Right lobe of liver (tissue), 6 donors: ENCODE results near the gene ISX. TPM values are rescaled to one million over a fixed set of nuclear protein-coding genes. Genes with fewer than 3 reads are reported as not detected.

ENCODE experiments used
- ATAC-seq, 4 donors: fragments of 200-7000 bp; cut with Tn5 transposase; one replicate each; pipeline ENCODE4 v1.9.1; 2020; ENCODE audit warnings: mild to moderate bottlenecking in 4 of 4, moderate library complexity in 4 of 4
- DNase-seq, 3 donors: peaks; one replicate each; pipeline ENCODE4 v3.0.0-alpha.2; 2020
- H3K27ac ChIP-seq, 3 donors: fragments of 200-600 bp; one replicate each; pipeline ENCODE4 v1.8.0; 2022
- H3K27me3 ChIP-seq, 2 donors: fragments of 200-600 bp; one replicate each; pipeline ENCODE4 v1.8.0; 2022
- H3K36me3 ChIP-seq, 4 donors: fragments of 200-600 bp; sonication (generic) in 1 of 4; one replicate each; pipeline versions ENCODE4 v1.5.1 to v1.8.0; 2017 to 2022; ENCODE audit warnings: control low read depth in 1 of 4
- H3K4me1 ChIP-seq, 4 donors: fragments of 200-600 bp; sonication (generic) in 1 of 4; one replicate each; pipeline versions ENCODE4 v1.5.1 to v1.8.0; 2017 to 2022; ENCODE audit warnings: control low read depth in 1 of 4
- H3K4me3 ChIP-seq, 3 donors: fragments of 200-600 bp; one replicate each; pipeline ENCODE4 v1.8.0; 2022
- H3K9me3 ChIP-seq, 4 donors: fragments of 200-600 bp; sonication (generic) in 1 of 4; one replicate each; pipeline versions ENCODE4 v1.5.1 to v1.8.0; 2017 to 2022; ENCODE audit warnings: control low read depth in 1 of 4
- POLR2A ChIP-seq: fragments of 450-650 bp; IDR thresholded peaks from one replicate; pipeline ENCODE4 v1.6.1; 2017; ENCODE audit warnings: antibody characterized with exemption, mild to moderate bottlenecking
- WGBS: methylation state at CpG from one replicate; pipeline ENCODE4 v1.1.6; 2018; ENCODE audit warnings: low coverage, low lambda C conversion rate; ENCODE audit not compliant: insufficient coverage; ENCODE audit errors: missing lambda C conversion rate; 5-methylcytosine and 5-hydroxymethylcytosine counted together
- intact Hi-C, 2 donors: fragments of 100-400 bp; cut with DNase I; formaldehyde crosslinking; loops; one replicate each; pipeline versions ENCODE4 v1.11.2 to v1.14.1; 2022
- total RNA-seq, 6 experiments: library from RNA; depleted of rRNA in 2 of 6; stranded (reverse); fragments of >200 nt in 2 of 6; fragmentation: NEBNext Ultra II Directional in 3 of 6; extraction: Animal tissue kit (Norgen Biotek cat#: 25700) in 3 of 6; gene quantifications; one replicate each; pipeline versions ENCODE4 v1.1.0 to v1.2.4, GENCODE V29; 2016 to 2023
- TF ChIP-seq, protein P1 (sequence below), 4 donors: fragments of 200-600 bp in 3 of 4; fragments of 450-650 bp in 1 of 4; IDR thresholded peaks; one replicate each; pipeline versions ENCODE4 v1.5.1 to v1.8.0; 2016 to 2022; ENCODE audit warnings: antibody characterized with exemption in 4 of 4, mild to moderate bottlenecking in 2 of 4
- donor health status: DM: no; HTN: yes; CAD: no.
- donor health status: DM: no; HTN: no; CAD: no.
- donor health status: DM: no; HTN: no; CAD: no.
- donor health status: DM: no; HTN: yes; CAD: no.
- donor health status: DM: no; HTN: yes; CAD: no.

Gene ISX
- total RNA-seq, 6 experiments from 2014 or later = not detected

DNA sequence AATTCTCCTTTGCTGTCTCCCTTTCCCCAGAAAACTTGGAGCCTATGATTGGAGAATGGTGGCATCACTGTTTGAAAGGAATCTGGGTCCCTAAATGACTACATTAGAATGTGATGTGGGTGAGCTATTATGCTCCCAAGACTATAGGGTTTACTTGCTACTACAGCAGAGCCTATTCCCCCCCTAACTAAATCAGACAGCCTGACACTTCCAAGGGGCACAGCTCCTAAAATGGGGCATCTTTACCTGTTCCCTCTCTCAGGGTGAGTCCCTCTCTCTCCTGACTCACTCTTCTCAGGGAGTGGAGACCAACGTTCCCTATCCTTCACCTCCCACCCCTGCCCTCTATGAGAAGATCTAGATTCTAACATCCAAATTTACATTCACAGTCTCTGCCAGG, 775 bp upstream of the ISX start:
- H3K27ac ChIP-seq = no peak overlapping the region
- H3K36me3 ChIP-seq = no peaks in the 10 kb centered on the region
- TF ChIP-seq POLR2A = no peak
- TF ChIP-seq, protein P1, sequence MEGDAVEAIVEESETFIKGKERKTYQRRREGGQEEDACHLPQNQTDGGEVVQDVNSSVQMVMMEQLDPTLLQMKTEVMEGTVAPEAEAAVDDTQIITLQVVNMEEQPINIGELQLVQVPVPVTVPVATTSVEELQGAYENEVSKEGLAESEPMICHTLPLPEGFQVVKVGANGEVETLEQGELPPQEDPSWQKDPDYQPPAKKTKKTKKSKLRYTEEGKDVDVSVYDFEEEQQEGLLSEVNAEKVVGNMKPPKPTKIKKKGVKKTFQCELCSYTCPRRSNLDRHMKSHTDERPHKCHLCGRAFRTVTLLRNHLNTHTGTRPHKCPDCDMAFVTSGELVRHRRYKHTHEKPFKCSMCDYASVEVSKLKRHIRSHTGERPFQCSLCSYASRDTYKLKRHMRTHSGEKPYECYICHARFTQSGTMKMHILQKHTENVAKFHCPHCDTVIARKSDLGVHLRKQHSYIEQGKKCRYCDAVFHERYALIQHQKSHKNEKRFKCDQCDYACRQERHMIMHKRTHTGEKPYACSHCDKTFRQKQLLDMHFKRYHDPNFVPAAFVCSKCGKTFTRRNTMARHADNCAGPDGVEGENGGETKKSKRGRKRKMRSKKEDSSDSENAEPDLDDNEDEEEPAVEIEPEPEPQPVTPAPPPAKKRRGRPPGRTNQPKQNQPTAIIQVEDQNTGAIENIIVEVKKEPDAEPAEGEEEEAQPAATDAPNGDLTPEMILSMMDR (IDR thresholded peaks at IDR 0.05) = no peak
- H3K27me3 ChIP-seq = no peaks in the 10 kb centered on the region
- WGBS = no CpG with 5 or more reads among the region's 1 CpG
- DNase-seq = no peak
- no peak overlapping the region for H3K4me3 ChIP-seq
- no peaks in the 10 kb centered on the region for H3K4me1 ChIP-seq
- H3K9me3 ChIP-seq = no peaks in the 10 kb centered on the region
- intact Hi-C loops = no loop called here
- ATAC-seq = no peak

DNA sequence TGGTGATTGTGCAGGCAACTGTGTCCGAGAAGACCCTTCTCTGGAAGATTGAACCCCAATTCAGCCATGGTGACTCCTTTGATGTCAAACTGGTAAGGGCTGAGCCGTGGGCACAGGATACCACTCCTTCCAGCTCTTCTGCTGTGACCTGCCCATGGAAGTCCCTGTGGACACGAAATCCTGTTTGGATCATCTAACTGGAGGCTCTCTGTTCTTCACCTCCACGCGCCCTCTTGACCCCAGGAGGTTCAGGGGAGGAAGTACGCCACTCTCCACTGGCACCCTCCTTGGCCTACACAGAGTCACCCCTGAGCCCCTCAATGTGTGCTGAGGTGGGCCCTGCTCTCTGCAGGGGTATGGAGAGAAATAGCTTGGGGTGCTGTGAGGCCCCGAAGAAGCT, 810 bp downstream of the ISX start:
- no peak overlapping the region for H3K27ac ChIP-seq
- no peaks in the 10 kb centered on the region for H3K36me3 ChIP-seq
- TF ChIP-seq, protein P1 (IDR thresholded peaks at IDR 0.05) = no peak
- TF ChIP-seq POLR2A = no peak
- intact Hi-C loops = no loop called here
- no peaks in the 10 kb centered on the region for H3K27me3 ChIP-seq
- ATAC-seq (no peak), DNase-seq (no peak)
- H3K4me3 ChIP-seq = no peak overlapping the region
- 61% methylated on average over 3 of the region's 7 CpGs for WGBS
- no peaks in the 10 kb centered on the region for H3K9me3 ChIP-seq
- no peaks in the 10 kb centered on the region for H3K4me1 ChIP-seq

DNA sequence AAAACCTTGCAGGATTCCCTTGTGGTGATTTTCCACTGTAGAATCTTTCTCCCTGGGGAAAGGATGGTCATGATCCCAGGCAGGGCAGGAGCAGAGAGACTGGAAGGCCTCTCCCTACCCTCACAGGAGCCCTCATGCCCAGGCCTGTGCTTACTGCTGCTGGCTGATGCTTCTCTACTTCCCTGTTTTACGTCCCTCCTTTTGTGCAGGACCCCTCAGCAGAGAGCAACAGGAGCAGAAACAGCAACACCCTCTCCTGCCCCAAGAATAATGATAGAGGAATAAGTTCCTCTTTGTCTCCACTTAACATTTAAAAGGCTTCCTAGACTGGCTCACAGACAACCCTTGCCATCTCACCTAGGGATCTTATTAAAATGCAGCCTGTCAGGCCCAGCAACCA, 3.6 kb downstream of the ISX start:
- no peak overlapping the region for H3K27ac ChIP-seq
- no peak overlapping the region for H3K4me3 ChIP-seq
- H3K36me3 ChIP-seq = no peaks in the 10 kb centered on the region
- no CpG with 5 or more reads among the region's 1 CpG for WGBS
- H3K27me3 ChIP-seq = no peaks in the 10 kb centered on the region
- no peaks in the 10 kb centered on the region for H3K9me3 ChIP-seq
- intact Hi-C loops = no loop called here
- DNase-seq = no peak
- H3K4me1 ChIP-seq = no peaks in the 10 kb centered on the region
- TF ChIP-seq, protein P1 (IDR thresholded peaks at IDR 0.05) = no peak
- TF ChIP-seq POLR2A = no peak
- ATAC-seq = no peak

DNA sequence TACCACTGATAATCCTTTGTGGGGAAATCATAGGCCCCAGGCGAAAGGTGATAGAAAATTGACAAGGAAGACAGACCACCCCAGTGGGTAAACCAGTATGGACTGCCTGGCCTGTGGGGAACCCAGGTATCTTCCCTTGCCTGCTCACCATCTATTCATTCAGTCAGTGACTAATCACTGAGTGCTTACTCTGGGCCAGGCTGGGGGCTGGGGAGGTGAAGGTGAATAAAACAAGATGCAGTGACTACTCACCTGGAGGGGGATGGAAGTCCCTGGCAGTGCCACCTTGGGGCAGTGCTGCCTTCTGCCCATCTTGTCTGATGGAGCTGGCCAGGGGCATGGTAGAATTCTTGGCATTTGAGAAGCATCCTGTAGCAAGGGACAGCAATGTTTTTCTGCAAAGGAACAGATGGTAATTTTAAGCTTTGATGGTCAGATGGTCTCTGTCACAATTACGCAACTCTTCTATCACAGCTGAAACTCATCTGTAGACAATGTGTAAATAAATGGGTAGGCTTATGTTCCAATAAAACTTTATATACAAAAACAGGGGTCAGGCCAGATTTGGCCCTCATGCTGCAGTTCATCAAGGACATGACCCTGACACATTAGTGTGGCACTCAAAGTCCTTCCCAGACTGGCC, 4.6 kb downstream of the ISX start:
- H3K36me3 ChIP-seq = no peaks in the 10 kb centered on the region

More for the DNA sequence above, 4.6 kb downstream of the ISX start:
- no peak for DNase-seq
- Histone ChIP-seq H3K4me3 (no peak overlapping the region), H3K27ac (no peak overlapping the region), H3K27me3 (no peaks in the 10 kb centered on the region), H3K9me3 (no peaks in the 10 kb centered on the region), H3K4me1 (no peaks in the 10 kb centered on the region)
- WGBS = 75% methylated on average over 1 of the region's 2 CpGs
- ATAC-seq = no peak
- intact Hi-C loops = no loop called here
- no peak for TF ChIP-seq POLR2A
- TF ChIP-seq, protein P1 (IDR thresholded peaks at IDR 0.05) = no peak
